Aorta (tissue), 5 donors: Measurements from ENCODE around the gene SLC35B1. TPM values are rescaled to one million over a fixed set of nuclear protein-coding genes. Genes with fewer than 3 reads are reported as not detected.
"Not testable (repeated sequence)": the region's sequence is repeated elsewhere in the genome, so short reads cannot be mapped to it uniquely, and the experiment has no call there.

Experiments used
- ATAC-seq: fragments of 200-7000 bp; cut with Tn5 transposase; one replicate; pipeline ENCODE4 v1.9.1; 2022; ENCODE audit warnings: moderate library complexity; ENCODE audit not compliant: low FRiP score
- DNase-seq, 2 donors: peaks; one replicate each; pipeline ENCODE4 v3.0.0-alpha.2; 2020
- H3K27ac ChIP-seq, 2 donors: one replicate each; pipeline ENCODE4 v1.5.1; 2013; ENCODE audit warnings: low read length in 2 of 2, mild to moderate bottlenecking in 2 of 2, moderate library complexity in 2 of 2, control low read depth in 1 of 2, inconsistent platforms in 1 of 2, low read depth in 1 of 2
- H3K27me3 ChIP-seq, 2 donors: one replicate each; pipeline ENCODE4 v1.6.1; 2013; ENCODE audit warnings: control low read depth in 1 of 2, low read length in 1 of 2, mild to moderate bottlenecking in 1 of 2, moderate library complexity in 1 of 2; ENCODE audit not compliant: insufficient read depth in 2 of 2, control insufficient read depth in 1 of 2
- H3K36me3 ChIP-seq, 2 donors: one replicate each; pipeline ENCODE4 v1.6.1; 2013; ENCODE audit warnings: control low read depth in 1 of 2, low read length in 1 of 2, mild to moderate bottlenecking in 1 of 2; ENCODE audit not compliant: insufficient read depth in 2 of 2, control insufficient read depth in 1 of 2
- H3K4me1 ChIP-seq, 2 donors: one replicate each; pipeline ENCODE4 v1.6.1; 2013; ENCODE audit warnings: low read length in 2 of 2, control low read depth in 1 of 2, mild to moderate bottlenecking in 1 of 2, moderate library complexity in 1 of 2; ENCODE audit not compliant: insufficient read depth in 2 of 2, control insufficient read depth in 1 of 2
- H3K4me3 ChIP-seq, 2 donors: one replicate each; pipeline ENCODE4 v1.5.1; 2013; ENCODE audit warnings: low read length in 2 of 2, control low read depth in 1 of 2, mild to moderate bottlenecking in 1 of 2
- H3K9me3 ChIP-seq: one replicate; pipeline ENCODE4 v1.6.1; 2013; ENCODE audit warnings: mild to moderate bottlenecking, low read length; ENCODE audit not compliant: control insufficient read depth
- WGBS, 2 donors: extraction: QIAGEN DNeasy Blood & Tissue Kit; methylation state at CpG; one replicate each; pipeline ENCODE4 v1.1.7; 2013; 5-methylcytosine and 5-hydroxymethylcytosine counted together
- intact Hi-C, 2 donors: fragments of 100-400 bp; cut with DNase I; formaldehyde crosslinking; loops; one replicate each; pipeline versions ENCODE4 v1.14.2 to v1.15.0; 2022
- polyA plus RNA-seq, 2 donors: library from polyadenylated mRNA; stranded (reverse); fragments of 200-250 nt; gene quantifications; one replicate each; pipeline ENCODE4 v1.2.3, GENCODE V29; 2013
- total RNA-seq, 2 donors: library from RNA; stranded (reverse); fragmentation: NEBNext Ultra II Directional; extraction: Animal tissue kit (Norgen Biotek cat#: 25700); gene quantifications; one replicate each; pipeline ENCODE4 v1.2.1, GENCODE V29; 2021
- donor health status: healthy with polysubstance abuse.
- donor health status: Bipolar disorder and iron deficiency.
- donor health status: DM: no; HTN: no; CAD: no.
- donor health status: DM: no; HTN: no; CAD: no.
- donor health status: DM: yes; HTN: yes; CAD: no.

Gene SLC35B1
- total and polyA plus RNA-seq, 4 donors: 31.5 to 43.7 (median 35.3) TPM

DNA sequence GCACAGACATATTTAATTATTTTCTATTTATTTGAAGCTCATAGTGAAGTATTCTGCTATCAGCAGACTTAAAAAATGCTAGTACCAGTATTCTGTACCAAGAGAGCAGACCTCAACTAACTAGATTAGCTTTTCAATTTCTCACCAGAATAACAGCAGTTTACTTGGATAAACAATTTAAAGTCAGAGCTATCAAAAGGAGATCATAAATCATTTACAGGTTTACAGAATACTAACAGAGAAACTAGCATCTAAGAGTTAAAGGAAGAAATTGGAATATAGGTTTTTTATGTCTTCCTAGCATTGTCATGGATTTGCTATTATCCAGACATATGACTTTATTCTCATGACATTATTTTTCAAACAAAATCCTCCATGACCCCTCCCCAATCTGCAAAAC is 33.3 kb downstream of the SLC35B1 start:
- Histone ChIP-seq H3K4me1 (peaks cover 1 to 8% of the 10 kb centered on the region in 2 donors), H3K36me3 (no peaks in the 10 kb centered on the region), H3K27ac (no peak overlapping the region), H3K9me3 (no peaks in the 10 kb centered on the region), H3K27me3 (no peaks in the 10 kb centered on the region), H3K4me3 (no peak overlapping the region)
- ATAC-seq (no peak), DNase-seq (no peak)
- intact Hi-C loops: loop anchor here (5.0 kb wide), 2 partner anchors 57 to 77 kb away; no protein-coding TSS in a partner anchor

DNA sequence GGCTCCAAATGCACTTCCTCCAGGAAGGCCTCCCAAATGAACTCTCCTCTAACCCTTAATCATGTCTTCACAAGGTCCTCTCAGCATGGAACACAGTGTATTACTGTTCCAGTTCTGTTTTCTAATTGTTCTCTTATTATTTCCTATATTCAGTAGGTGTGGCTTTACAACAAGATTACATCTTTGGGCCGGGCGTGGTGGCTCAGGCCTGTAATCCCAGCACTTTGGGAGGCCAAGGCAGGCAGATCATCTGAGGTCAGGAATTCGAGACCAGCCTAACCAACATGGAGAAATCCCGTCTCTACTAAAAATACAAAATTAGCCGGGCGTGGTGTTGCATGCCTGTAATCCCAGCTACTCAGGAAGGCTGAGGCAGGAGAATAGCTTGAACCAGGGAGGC is 34.1 kb downstream of the SLC35B1 start:
- DNase-seq, H3K27me3 ChIP-seq, H3K9me3 ChIP-seq, H3K27ac ChIP-seq, H3K36me3 ChIP-seq, ATAC-seq, H3K4me1 ChIP-seq, H3K4me3 ChIP-seq: not testable (repeated sequence)
- intact Hi-C loops: loop anchor here (5.0 kb wide), 2 partner anchors 56 to 76 kb away; no protein-coding TSS in a partner anchor
- WGBS, 2 donors: 90 to 95% methylated on average over 6 of the region's 6 CpGs

DNA sequence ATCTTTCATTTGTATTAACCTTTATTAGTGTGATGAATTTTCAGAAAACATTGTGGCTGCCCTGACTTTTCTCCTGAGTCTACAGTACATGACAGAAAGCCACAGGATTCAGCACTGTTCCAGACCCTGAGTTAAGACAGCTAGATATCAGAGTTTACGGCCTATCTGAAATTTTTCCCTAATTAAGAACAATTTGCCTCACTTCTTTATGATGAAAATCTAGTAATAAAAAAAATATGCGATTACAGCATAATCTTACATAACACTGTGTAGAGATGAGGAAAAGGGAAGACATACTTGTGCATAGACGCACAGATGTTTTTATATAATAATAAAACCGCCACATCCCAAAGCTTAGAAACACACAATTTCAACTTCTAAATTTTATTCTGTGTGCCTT is 37.1 kb downstream of the SLC35B1 start:
- Histone ChIP-seq H3K27ac (no peak overlapping the region), H3K36me3 (no peaks in the 10 kb centered on the region), H3K4me1 (peaks cover 1 to 8% of the 10 kb centered on the region in 2 donors), H3K27me3 (no peaks in the 10 kb centered on the region), H3K4me3 (no peak overlapping the region), H3K9me3 (no peaks in the 10 kb centered on the region)
- WGBS, 2 donors: 56 to 59% methylated on average over 4 of the region's 4 CpGs
- intact Hi-C loops: loop anchor here (5.0 kb wide), 2 partner anchors 53 to 73 kb away; no protein-coding TSS in a partner anchor
- ATAC-seq (no peak), DNase-seq (no peak)

DNA sequence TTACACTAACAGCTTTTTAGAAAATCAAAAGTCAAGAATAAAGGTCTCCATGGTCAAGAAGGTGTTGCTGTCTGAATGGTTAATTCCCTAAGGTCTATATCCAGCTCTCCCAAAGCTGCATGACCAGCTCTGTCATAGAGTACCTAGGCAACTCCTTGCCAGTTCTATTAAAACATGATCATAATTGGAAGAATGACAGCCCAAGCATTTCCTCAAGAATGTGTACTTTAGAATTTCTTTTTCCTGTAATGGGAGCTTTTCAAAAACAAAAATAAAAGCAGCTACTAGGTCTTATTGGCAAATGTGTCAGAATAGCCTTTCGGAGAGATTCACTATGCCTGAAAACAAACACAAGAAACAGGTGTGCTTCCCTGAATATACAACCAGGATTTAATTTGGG is 37.8 kb downstream of the SLC35B1 start:
- Histone ChIP-seq H3K27me3 (no peaks in the 10 kb centered on the region), H3K4me1 (peaks cover 1 to 7% of the 10 kb centered on the region in 2 donors), H3K36me3 (no peaks in the 10 kb centered on the region), H3K4me3 (no peak overlapping the region), H3K27ac (no peak overlapping the region), H3K9me3 (no peaks in the 10 kb centered on the region)
- WGBS, 2 donors: 9 to 22% methylated on average over 1 of the region's 1 CpG
- DNase-seq: no peak
- ATAC-seq: no peak
- intact Hi-C loops: loop anchor here (5.0 kb wide), 2 partner anchors 53 to 73 kb away; no protein-coding TSS in a partner anchor

DNA sequence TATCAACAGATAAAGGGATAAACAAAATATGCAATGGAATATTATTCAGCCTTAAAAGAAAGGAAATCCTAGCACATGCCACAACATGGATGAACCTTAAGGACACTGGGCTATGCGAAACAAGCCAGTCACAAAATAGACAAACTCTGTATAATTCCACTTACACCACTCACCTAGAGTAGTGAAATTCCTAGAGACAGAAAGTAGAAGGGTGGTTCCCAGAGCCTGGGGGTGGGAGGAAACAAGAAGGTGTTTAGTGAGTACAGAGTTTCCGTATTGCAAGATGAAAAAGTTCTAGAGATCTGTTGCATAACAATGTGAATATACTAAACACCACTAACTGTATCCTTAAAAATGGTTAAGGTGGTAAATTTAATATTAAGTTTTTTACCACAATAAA is 39.9 kb downstream of the SLC35B1 start:
- DNase-seq: no peak
- 72 to 75% methylated on average over 2 of the region's 2 CpGs for WGBS, 2 donors
- no peak overlapping the region for H3K27ac ChIP-seq
- no peaks in the 10 kb centered on the region for H3K36me3 ChIP-seq
- no peaks in the 10 kb centered on the region for H3K27me3 ChIP-seq
- no peak for ATAC-seq
- no peaks in the 10 kb centered on the region for H3K9me3 ChIP-seq
- intact Hi-C loops: no loop called here
- H3K4me3 ChIP-seq: no peak overlapping the region
- peaks cover 1 to 6% of the 10 kb centered on the region in 2 donors for H3K4me1 ChIP-seq

DNA sequence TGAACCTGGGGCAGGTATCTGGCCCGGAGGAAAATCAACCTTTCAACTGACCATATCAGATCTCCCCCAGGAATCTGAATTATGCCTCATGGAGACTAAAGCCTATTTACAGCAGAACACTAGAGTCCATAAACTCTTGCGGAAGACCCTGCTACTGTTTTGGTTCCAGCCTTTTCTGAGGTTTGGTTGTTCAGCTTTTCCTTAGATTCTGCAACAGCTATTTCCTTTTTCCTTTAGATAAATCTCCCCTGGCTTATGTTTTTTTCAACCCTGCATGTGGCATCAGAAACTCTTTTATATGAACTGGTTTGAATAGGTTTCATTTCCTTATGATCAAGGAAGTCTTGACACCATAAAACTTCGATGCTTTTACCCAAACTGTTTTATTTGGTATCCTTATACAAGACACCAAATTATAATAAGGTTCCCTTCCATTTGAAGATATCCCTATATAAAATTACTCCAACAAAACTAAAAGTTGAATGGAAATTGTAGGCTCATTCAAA is 43.0 kb downstream of the SLC35B1 start:
- 94 to 96% methylated on average over 3 of the region's 3 CpGs for WGBS, 2 donors
- Histone ChIP-seq H3K4me1 (peaks cover 2 to 5% of the 10 kb centered on the region in 2 donors), H3K27me3 (no peaks in the 10 kb centered on the region), H3K36me3 (no peaks in the 10 kb centered on the region), H3K27ac (no peak overlapping the region), H3K9me3 (no peaks in the 10 kb centered on the region), H3K4me3 (no peak overlapping the region)
- DNase-seq (no peak), ATAC-seq (no peak)
- intact Hi-C loops: no loop called here

DNA sequence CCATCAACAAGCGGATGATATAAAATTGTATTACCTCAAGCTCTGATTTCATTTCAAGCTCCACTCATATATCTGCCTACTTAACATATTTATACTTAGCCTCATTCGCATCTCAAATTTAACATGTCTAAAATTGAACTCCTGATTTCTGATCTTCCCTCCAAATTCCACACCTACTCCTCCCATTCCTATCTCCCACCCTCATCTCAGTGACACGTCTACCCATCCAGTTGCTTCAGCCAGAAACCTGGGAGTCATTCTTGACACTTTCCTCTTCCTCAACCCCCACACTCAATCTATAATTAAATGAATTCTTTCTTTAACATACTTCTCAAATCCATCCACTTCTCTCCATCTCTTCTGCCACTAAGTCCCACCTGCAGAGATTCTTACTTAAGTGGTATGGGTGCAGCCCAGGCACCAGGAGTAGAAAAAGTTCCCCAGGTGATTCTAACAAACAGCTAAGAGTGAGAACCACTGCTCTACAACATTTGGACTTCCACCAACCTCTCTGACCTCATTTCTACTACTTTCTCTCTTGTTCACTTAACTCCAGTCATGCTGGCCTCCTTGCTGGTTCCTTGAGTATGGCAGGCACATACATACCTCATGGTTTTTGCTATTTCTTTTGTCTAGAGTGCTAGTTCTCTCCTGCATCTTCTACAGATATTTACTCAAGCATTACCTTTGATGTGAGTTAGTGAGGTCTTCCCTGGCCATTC is 47.9 kb downstream of the SLC35B1 start:
- no peaks in the 10 kb centered on the region for H3K9me3 ChIP-seq
- H3K4me3 ChIP-seq: no peak overlapping the region
- WGBS, 2 donors: 81 to 82% methylated on average over 3 of the region's 3 CpGs
- no peaks in the 10 kb centered on the region for H3K27me3 ChIP-seq
- intact Hi-C loops: loop anchor here in 1 of 2 donors (5.0 kb wide), 1 partner anchor 38 kb away; no protein-coding TSS in a partner anchor
- H3K4me1 ChIP-seq: peaks cover 5 to 11% of the 10 kb centered on the region in 2 donors
- ATAC-seq: no peak
- H3K36me3 ChIP-seq: peaks cover 0 to 2% of the 10 kb centered on the region in 2 donors
- H3K27ac ChIP-seq: no peak overlapping the region
- DNase-seq: no peak

DNA sequence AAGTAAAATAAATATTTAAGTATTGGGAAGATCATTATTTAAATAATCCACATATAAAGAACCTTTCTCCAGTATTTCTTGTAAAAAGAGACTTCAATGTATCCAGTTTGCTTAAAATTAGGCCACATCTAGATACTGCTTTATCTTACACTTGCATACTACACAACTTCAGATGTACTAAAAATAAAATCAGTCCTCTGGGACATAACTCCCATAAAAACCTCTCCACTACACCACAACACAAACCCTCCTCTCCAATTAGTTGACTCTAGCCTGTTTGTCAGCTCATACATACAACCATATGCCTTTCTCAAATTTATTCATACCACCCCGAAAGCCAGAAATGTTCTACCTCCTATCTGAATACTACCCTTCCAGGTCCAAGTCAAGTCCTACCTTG is 51.5 kb downstream of the SLC35B1 start:
- H3K36me3 ChIP-seq: peaks cover 0 to 2% of the 10 kb centered on the region in 2 donors
- H3K4me3 ChIP-seq: no peak overlapping the region
- no peak for DNase-seq
- 61 to 69% methylated on average over 1 of the region's 1 CpG for WGBS, 2 donors
- no peak overlapping the region for H3K27ac ChIP-seq
- no peak for ATAC-seq
- H3K27me3 ChIP-seq: no peaks in the 10 kb centered on the region
- intact Hi-C loops: loop anchor here in 1 of 2 donors (5.0 kb wide), 1 partner anchor 34 kb away; no protein-coding TSS in a partner anchor
- H3K9me3 ChIP-seq: no peaks in the 10 kb centered on the region
- peaks cover 6 to 11% of the 10 kb centered on the region in 2 donors for H3K4me1 ChIP-seq
